Peyer's patch (tissue), 4 donors: ENCODE results near the gene TSEN54. TPM values are rescaled to one million over a fixed set of nuclear protein-coding genes. Genes with fewer than 3 reads are reported as not detected.

Experiments used
- DNase-seq, 3 donors: peaks; one replicate each; pipeline ENCODE4 v3.0.0-alpha.2; 2017 to 2019
- H3K27ac ChIP-seq, 4 donors: fragments of 200-600 bp; sonication (generic); one replicate each; pipeline ENCODE4 v1.5.1; 2016 to 2019
- H3K27me3 ChIP-seq, 2 donors: fragments of 200-600 bp; sonication (generic); one replicate each; pipeline ENCODE4 v1.5.1; 2019
- H3K36me3 ChIP-seq, 3 donors: fragments of 200-600 bp; sonication (generic); one replicate each; pipeline ENCODE4 v1.5.1; 2016 to 2019
- H3K4me1 ChIP-seq, 4 donors: fragments of 200-600 bp; sonication (generic); one replicate each; pipeline ENCODE4 v1.5.1; 2016 to 2019
- H3K4me3 ChIP-seq, 4 donors: fragments of 200-600 bp; sonication (generic); 1 replicate in 3 of 4; 2 replicates in 1 of 4; pipeline ENCODE4 v1.5.1; 2016 to 2019; ENCODE audit warnings: mild to moderate bottlenecking in 1 of 4
- H3K9me3 ChIP-seq, 4 donors: fragments of 200-600 bp; sonication (generic); one replicate each; pipeline ENCODE4 v1.5.1; 2016 to 2019; ENCODE audit warnings: mild to moderate bottlenecking in 1 of 4
- POLR2A ChIP-seq, 2 donors: fragments of 450-650 bp; IDR thresholded peaks; one replicate each; pipeline ENCODE4 v1.5.1; 2017; ENCODE audit warnings: antibody characterized with exemption in 2 of 2, mild to moderate bottlenecking in 2 of 2, moderate library complexity in 2 of 2
- total RNA-seq, 4 donors: library from RNA; depleted of rRNA; stranded (reverse); fragments of >200 nt; gene quantifications; one replicate each; pipeline ENCODE4 v1.1.0, GENCODE V29; 2016
- TF ChIP-seq, protein P1 (sequence below), 6 experiments: fragments of 450-650 bp in 4 of 6; fragments of 200-600 bp in 2 of 6; sonication (generic) in 1 of 6; IDR thresholded peaks; one replicate each; pipeline ENCODE4 v1.5.1; 2017 to 2019; ENCODE audit warnings: antibody characterized with exemption in 6 of 6, mild to moderate bottlenecking in 3 of 6, moderate library complexity in 1 of 6

TSEN54 gene
- total RNA-seq = 10 to 100 TPM; 47.9 to 89.5 (median 80.0) TPM

DNA sequence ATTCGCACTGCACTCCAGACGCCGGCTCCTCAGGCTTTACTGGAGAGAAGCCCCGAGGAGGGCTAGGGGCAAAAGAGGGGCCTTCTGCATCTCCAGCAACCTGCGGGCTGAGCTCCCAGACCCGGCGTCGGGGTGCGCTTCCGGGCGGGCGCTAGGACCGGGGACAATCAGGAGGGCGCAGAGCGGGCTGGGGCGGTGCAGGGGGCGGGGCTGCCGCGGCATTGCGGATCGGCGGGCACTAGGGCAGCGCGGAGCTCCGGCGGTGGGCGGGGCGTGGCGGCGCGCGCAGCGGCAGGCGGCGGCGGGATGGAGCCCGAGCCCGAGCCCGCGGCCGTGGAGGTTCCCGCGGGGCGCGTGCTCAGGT, at the start of gene TSEN54:
TSS of gene TSEN54 (plus strand) at position 274 of the 364 bp plus-strand sequence. CDS start at position 307, 33 bp downstream.
- Histone ChIP-seq H3K27ac (peak within 1 kb of the TSS; percentile 80 to 91 (median 86)), H3K27me3 (no peaks in the 10 kb centered on the region), H3K4me3 (peak within 1 kb of the TSS; percentile 86 to 94 (median 92)), H3K9me3 (no peaks in the 10 kb centered on the region), H3K36me3 (peaks cover 0 to 15% (median 0%) of the 10 kb centered on the region in 3 donors), H3K4me1 (peaks cover 3 to 45% (median 23%) of the 10 kb centered on the region in 4 donors)
- peak; percentile 90 to 98 (median 98) for DNase-seq
- TF ChIP-seq, protein P1, sequence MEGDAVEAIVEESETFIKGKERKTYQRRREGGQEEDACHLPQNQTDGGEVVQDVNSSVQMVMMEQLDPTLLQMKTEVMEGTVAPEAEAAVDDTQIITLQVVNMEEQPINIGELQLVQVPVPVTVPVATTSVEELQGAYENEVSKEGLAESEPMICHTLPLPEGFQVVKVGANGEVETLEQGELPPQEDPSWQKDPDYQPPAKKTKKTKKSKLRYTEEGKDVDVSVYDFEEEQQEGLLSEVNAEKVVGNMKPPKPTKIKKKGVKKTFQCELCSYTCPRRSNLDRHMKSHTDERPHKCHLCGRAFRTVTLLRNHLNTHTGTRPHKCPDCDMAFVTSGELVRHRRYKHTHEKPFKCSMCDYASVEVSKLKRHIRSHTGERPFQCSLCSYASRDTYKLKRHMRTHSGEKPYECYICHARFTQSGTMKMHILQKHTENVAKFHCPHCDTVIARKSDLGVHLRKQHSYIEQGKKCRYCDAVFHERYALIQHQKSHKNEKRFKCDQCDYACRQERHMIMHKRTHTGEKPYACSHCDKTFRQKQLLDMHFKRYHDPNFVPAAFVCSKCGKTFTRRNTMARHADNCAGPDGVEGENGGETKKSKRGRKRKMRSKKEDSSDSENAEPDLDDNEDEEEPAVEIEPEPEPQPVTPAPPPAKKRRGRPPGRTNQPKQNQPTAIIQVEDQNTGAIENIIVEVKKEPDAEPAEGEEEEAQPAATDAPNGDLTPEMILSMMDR (IDR thresholded peaks at IDR 0.05) = no peak
- TF ChIP-seq POLR2A (IDR thresholded peaks at IDR 0.05) = peak; percentile 3 to 49

DNA sequence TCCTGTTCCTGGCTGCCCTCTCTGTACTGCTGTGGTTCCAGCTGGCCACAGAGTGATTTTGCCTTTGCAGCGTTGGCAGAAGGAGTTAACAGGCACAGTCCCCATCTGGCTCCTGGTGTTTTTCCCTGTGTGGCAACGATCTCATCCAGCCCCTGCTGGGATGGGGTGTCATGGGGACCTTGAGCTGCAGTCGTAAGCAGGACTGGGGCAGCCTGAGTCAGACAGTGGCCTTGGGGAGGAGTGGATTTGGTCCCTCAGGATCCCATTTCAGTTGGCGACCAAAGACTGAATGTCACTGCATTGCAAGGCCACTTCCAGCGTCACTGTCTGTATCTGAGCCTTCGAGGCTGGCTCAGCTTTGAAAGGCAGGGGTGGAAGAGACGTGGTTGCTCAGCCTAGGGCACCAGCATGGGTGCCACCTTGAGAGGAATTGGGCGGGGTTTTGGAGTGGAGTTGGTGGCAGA, 48.0 kb upstream of the TSEN54 start:
- H3K36me3 ChIP-seq = peaks cover 0 to 13% (median 0%) of the 10 kb centered on the region in 3 donors
- no peak overlapping the region for H3K4me3 ChIP-seq
- H3K4me1 ChIP-seq = no peaks in the 10 kb centered on the region
- no peak overlapping the region for H3K27ac ChIP-seq
- no peak for TF ChIP-seq POLR2A (IDR thresholded peaks at IDR 0.05)
- TF ChIP-seq, protein P1 (IDR thresholded peaks at IDR 0.05) = no peak
- DNase-seq = no peak
- no peaks in the 10 kb centered on the region for H3K9me3 ChIP-seq
- H3K27me3 ChIP-seq = no peaks in the 10 kb centered on the region

DNA sequence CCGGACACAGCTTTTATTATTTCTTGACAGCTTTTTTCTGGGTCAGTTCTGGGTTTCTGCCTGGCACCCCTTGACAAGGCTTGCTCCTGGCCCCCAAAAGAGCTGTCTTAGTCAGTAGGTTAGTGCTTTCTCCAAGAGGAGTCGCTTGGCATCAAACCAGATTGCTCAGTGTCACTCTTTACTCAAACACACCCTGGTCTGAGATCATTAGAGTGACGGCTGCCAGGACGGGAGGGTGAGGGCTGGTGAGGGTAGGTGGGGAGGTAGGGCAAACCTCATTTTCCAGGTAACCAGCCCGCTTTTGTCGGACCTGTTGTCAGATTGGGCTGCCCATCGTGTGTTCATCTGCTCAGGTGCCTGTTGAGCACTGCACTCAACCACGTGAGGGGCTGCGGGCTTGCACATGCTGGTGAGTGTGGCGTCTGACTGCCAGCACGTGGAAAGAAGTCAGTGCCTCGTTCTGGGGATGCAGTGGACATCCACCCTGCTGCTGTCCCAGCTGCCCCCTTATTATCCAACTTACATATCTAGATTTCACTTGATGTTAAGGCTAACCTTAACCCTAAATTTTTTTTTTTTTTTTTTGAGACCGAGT, 47.5 kb upstream of the TSEN54 start:
- Histone ChIP-seq H3K36me3 (peaks cover 0 to 16% (median 0%) of the 10 kb centered on the region in 3 donors), H3K27me3 (no peaks in the 10 kb centered on the region), H3K4me3 (no peak overlapping the region), H3K9me3 (no peaks in the 10 kb centered on the region), H3K27ac (no peak overlapping the region), H3K4me1 (no peaks in the 10 kb centered on the region)
- TF ChIP-seq, protein P1 (IDR thresholded peaks at IDR 0.05) = no peak
- TF ChIP-seq POLR2A (IDR thresholded peaks at IDR 0.05) = no peak
- DNase-seq = no peak

DNA sequence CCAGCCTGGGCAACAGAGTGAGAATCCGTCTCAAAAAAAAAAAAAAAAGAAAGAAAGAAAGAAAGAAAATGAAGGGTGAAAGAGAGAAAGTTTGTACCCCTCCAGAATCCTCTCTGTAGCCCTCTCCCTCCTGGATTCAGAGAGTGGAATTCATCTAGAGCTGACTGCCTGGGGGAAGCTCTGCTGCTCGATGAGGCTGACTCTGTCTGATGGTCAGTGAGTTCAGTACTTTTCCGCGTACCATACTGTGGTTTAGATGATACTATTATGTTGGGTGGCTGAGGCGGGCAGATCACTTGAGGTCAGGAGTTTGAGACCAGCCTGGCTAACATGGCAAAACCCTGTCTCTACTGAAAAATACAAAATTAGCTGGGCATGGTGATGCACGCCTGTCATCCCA, 45.1 kb upstream of the TSEN54 start:
- TF ChIP-seq POLR2A (IDR thresholded peaks at IDR 0.05) = no peak
- TF ChIP-seq, protein P1 (IDR thresholded peaks at IDR 0.05) = no peak

DNA sequence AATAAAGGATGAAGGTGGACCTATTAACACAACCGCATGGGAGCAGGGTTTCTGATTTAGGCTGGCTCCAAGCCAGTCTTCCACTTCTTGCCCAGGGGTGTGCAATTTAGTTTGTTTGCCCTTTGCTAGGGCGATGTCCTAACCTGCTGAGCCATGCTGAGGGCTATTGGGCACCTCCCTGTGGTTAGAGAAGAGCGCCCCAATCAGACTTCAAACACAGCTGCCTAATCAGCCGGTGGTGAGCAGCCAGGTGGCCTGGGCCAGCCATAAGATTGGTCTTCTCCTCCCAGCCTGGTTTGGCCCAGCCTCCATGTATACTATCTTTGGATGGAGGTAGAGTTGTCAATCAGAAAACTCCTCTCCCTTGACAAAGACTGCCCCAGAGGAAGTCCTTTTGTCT, 44.2 kb upstream of the TSEN54 start:
- DNase-seq = no peak
- TF ChIP-seq, protein P1 (IDR thresholded peaks at IDR 0.05) = no peak
- TF ChIP-seq POLR2A (IDR thresholded peaks at IDR 0.05) = no peak
- Histone ChIP-seq H3K4me3 (no peak overlapping the region), H3K9me3 (no peaks in the 10 kb centered on the region), H3K27me3 (no peaks in the 10 kb centered on the region), H3K36me3 (peaks cover 0 to 21% (median 0%) of the 10 kb centered on the region in 3 donors), H3K27ac (no peak overlapping the region), H3K4me1 (peaks cover 0 to 24% (median 1%) of the 10 kb centered on the region in 4 donors)

More for the DNA sequence above, 45.1 kb upstream of the TSEN54 start:
- peaks cover 0 to 21% (median 0%) of the 10 kb centered on the region in 3 donors for H3K36me3 ChIP-seq
- DNase-seq = no peak
- H3K4me1 ChIP-seq = peaks cover 0 to 15% (median 0%) of the 10 kb centered on the region in 4 donors
- H3K9me3 ChIP-seq = no peaks in the 10 kb centered on the region
- H3K27me3 ChIP-seq = no peaks in the 10 kb centered on the region
- H3K4me3 ChIP-seq = no peak overlapping the region
- no peak overlapping the region for H3K27ac ChIP-seq
